ENCODE results near the gene REM1. TPM values are rescaled to one million over a fixed set of nuclear protein-coding genes. Genes with fewer than 3 reads are reported as not detected.
"Not testable (repeated sequence)": the region's sequence is repeated elsewhere in the genome, so short reads cannot be mapped to it uniquely, and the experiment has no call there.

REM1 gene
- total RNA-seq (2014; rRNA removed; shearing (Covaris generic)): not detected in 2 replicates

GRCh38 chr20:31474758-31475427 lies at the start of gene REM1, which contains the start of gene DEFB124:
REM1 (plus strand) TSS chr20:31475288; CDS start chr20:31476446, 1,158 bp downstream.
DEFB124 (minus strand) TSS chr20:31475127; CDS start chr20:31473013, 2,114 bp downstream.
- no peak within 1 kb of the TSS for H3K4me3 ChIP-seq (ENCODE audit: insufficient read depth, low read depth, low read length)
- H3K36me3 ChIP-seq (replicated peaks; ENCODE audit: control insufficient read depth, insufficient read depth, low read length): no peaks in the 10 kb centered on the region
- peak; percentile 96 for DNase-seq
- H3K27me3 ChIP-seq (ENCODE audit: control insufficient read depth, insufficient read depth, low read length): no peaks in the 10 kb centered on the region

GRCh38 chr20:31425797-31426196 lies 49.3 kb upstream of the REM1 start:
- no peak for DNase-seq
- Histone ChIP-seq H3K36me3 (replicated peaks; ENCODE audit: control insufficient read depth, insufficient read depth, low read length) (no peaks in the 10 kb centered on the region), H3K27me3 (ENCODE audit: control insufficient read depth, insufficient read depth, low read length) (no peaks in the 10 kb centered on the region)

GRCh38 chr20:31426891-31427551 lies 48.1 kb upstream of the REM1 start:
- H3K27me3 ChIP-seq (ENCODE audit: control insufficient read depth, insufficient read depth, low read length); H3K36me3 ChIP-seq (replicated peaks; ENCODE audit: control insufficient read depth, insufficient read depth, low read length); H3K4me3 ChIP-seq (ENCODE audit: insufficient read depth, low read depth, low read length); DNase-seq: not testable (repeated sequence)

More at GRCh38 chr20:31425797-31426196, 49.3 kb upstream of the REM1 start:
- no peak overlapping the region for H3K4me3 ChIP-seq (ENCODE audit: insufficient read depth, low read depth, low read length)

GRCh38 chr20:31427576-31427975 lies 47.5 kb upstream of the REM1 start:
- not testable (repeated sequence) for H3K4me3 ChIP-seq (ENCODE audit: insufficient read depth, low read depth, low read length); DNase-seq; H3K27me3 ChIP-seq (ENCODE audit: control insufficient read depth, insufficient read depth, low read length)

DNA sequence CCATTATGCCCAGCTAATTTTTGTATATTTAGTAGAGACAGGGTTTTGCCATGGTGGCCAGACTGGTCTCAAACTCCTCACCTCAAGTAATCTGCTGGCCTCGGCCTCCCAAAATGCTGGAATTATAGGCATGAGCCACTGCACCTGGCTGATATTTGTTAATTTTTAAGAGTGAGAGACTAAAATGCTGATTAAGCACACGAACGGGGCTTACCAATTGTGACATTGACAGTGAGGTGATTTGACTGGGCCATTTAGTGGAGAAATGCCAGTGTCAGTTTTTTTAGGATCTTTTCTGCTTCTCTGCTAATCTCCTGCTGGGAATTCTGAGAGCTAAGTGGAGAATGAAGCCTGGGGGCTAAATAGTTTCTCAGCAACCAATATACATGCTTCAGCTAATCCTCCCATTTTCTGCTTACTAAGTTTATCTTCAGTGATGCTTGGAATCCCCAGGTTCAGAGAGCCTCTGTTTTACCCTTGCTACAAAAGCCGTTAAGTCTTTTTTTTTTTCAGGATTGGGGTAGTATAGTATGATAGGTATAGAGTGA lies 44.4 kb upstream of the REM1 start:
- no peaks in the 10 kb centered on the region for H3K27me3 ChIP-seq (ENCODE audit: control insufficient read depth, insufficient read depth, low read length)
- H3K4me3 ChIP-seq (ENCODE audit: insufficient read depth, low read depth, low read length): no peak overlapping the region
- H3K36me3 ChIP-seq (replicated peaks; ENCODE audit: control insufficient read depth, insufficient read depth, low read length): no peaks in the 10 kb centered on the region
- no peak for DNase-seq

More at GRCh38 chr20:31427576-31427975, 47.5 kb upstream of the REM1 start:
- not testable (repeated sequence) for H3K36me3 ChIP-seq (replicated peaks; ENCODE audit: control insufficient read depth, insufficient read depth, low read length)

GRCh38 chr20:31440012-31440659 lies 35.0 kb upstream of the REM1 start, which contains the start of gene DEFB123:
DEFB123 (plus strand) TSS chr20:31440632; CDS start chr20:31440699, 67 bp downstream.
- no peaks in the 10 kb centered on the region for H3K27me3 ChIP-seq (ENCODE audit: control insufficient read depth, insufficient read depth, low read length)
- no peak within 1 kb of the TSS for H3K4me3 ChIP-seq (ENCODE audit: insufficient read depth, low read depth, low read length)
- H3K36me3 ChIP-seq (replicated peaks; ENCODE audit: control insufficient read depth, insufficient read depth, low read length): no peaks in the 10 kb centered on the region
- no peak for DNase-seq

DNA sequence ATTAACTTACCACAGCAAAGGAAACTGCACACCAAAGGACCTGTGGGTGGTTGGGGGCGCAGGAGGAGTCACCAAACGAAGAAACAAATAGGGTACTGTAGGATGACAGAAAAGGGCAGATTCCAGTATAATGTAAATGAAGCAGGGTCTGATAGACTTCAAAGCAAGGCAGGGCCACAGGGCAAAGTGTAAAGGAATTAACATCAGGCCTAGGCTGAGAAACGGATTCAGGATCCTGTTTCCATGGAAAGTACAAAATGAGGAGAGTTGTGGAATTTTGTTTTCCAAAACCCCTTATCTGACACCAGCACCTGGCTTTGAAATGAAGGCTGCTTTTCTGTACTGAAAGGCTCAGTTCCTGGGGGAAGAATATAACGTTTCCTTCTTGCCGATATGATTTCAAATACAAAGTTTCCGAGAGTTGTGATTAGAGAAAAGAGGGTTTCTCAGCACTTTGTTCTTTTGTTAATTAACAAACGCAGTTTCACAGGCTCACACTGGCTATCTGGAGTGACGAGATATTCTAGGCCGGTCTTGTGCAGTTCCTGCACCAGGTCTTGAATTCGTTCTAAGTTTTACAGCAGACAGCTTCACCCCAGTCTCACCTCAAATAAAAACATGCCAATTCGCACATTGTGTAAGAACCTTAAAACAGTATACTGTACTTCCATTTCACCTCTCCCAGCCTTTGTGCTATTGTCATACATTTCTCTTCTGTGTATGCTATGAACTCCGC lies 28.8 kb upstream of the REM1 start:
- H3K4me3 ChIP-seq (ENCODE audit: insufficient read depth, low read depth, low read length): no peak overlapping the region
- no peaks in the 10 kb centered on the region for H3K36me3 ChIP-seq (replicated peaks; ENCODE audit: control insufficient read depth, insufficient read depth, low read length)
- DNase-seq: no peak
- no peaks in the 10 kb centered on the region for H3K27me3 ChIP-seq (ENCODE audit: control insufficient read depth, insufficient read depth, low read length)

- Histone ChIP-seq H3K4me3 (ENCODE audit: insufficient read depth, low read depth, low read length) (no peak overlapping the region), H3K36me3 (replicated peaks; ENCODE audit: control insufficient read depth, insufficient read depth, low read length) (no peaks in the 10 kb centered on the region)
- no peak for DNase-seq
These were observed 25.3 kb upstream of the REM1 start for GRCh38 chr20:31449511-31450414.

GRCh38 chr20:31452575-31452974 lies 22.5 kb upstream of the REM1 start:
- Histone ChIP-seq H3K36me3 (replicated peaks; ENCODE audit: control insufficient read depth, insufficient read depth, low read length) (no peaks in the 10 kb centered on the region), H3K27me3 (ENCODE audit: control insufficient read depth, insufficient read depth, low read length) (no peaks in the 10 kb centered on the region), H3K4me3 (ENCODE audit: insufficient read depth, low read depth, low read length) (no peak overlapping the region)
- no peak for DNase-seq

More at GRCh38 chr20:31449511-31450414, 25.3 kb upstream of the REM1 start:
- H3K27me3 ChIP-seq (ENCODE audit: control insufficient read depth, insufficient read depth, low read length): no peaks in the 10 kb centered on the region

DNA sequence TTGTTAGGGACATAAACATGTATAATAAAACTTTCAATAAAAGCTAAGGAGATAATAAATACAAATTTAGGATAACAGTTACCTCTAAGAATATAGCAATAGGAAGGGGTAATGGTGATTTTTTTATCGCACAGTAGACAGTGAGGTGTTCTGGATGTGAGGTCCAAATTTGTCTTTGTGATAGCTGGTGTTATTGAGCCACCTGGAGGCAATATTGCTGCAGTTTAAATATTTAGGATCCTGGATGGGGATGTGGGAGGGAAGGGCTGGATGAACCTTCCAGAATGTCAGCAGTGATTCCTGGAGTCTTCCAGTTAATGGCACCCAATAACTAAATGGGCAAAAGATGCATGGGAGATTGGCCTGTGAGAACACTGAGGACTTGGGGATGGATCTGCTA lies 20.7 kb upstream of the REM1 start:
- no peak for DNase-seq

GRCh38 chr20:31470946-31471345 lies 4.1 kb upstream of the REM1 start:
- not testable (repeated sequence) for H3K36me3 ChIP-seq (replicated peaks; ENCODE audit: control insufficient read depth, insufficient read depth, low read length); DNase-seq; H3K4me3 ChIP-seq (ENCODE audit: insufficient read depth, low read depth, low read length); H3K27me3 ChIP-seq (ENCODE audit: control insufficient read depth, insufficient read depth, low read length)

More for the DNA sequence above, 20.7 kb upstream of the REM1 start:
- Histone ChIP-seq H3K36me3 (replicated peaks; ENCODE audit: control insufficient read depth, insufficient read depth, low read length) (no peaks in the 10 kb centered on the region), H3K27me3 (ENCODE audit: control insufficient read depth, insufficient read depth, low read length) (no peaks in the 10 kb centered on the region), H3K4me3 (ENCODE audit: insufficient read depth, low read depth, low read length) (no peak overlapping the region)

GRCh38 chr20:31472395-31473330 lies 2.4 kb upstream of the REM1 start:
- DNase-seq: no peak
- H3K36me3 ChIP-seq (replicated peaks; ENCODE audit: control insufficient read depth, insufficient read depth, low read length): no peaks in the 10 kb centered on the region
- no peaks in the 10 kb centered on the region for H3K27me3 ChIP-seq (ENCODE audit: control insufficient read depth, insufficient read depth, low read length)
- H3K4me3 ChIP-seq (ENCODE audit: insufficient read depth, low read depth, low read length): no peak overlapping the region

All from H7 (cell line).